ENCODE measurements around the gene LEMD2. TPM values are rescaled to one million over a fixed set of nuclear protein-coding genes. Genes with fewer than 3 reads are reported as not detected.

LEMD2 gene
- total RNA-seq, 1 experiment from 2014 or later = 62.9 TPM

GRCh38 chr6:33759887-33760629 lies 28.9 kb downstream of the LEMD2 start:
- DNase-seq (ENCODE audit: low spot score) (no peak), ATAC-seq (no peak)
- TF ChIP-seq ELF4 (CRISPR knock-in tag; IDR thresholded peaks at IDR 0.05; ENCODE audit: low read depth) (no peak), ATF3 (CRISPR knock-in tag; conservative IDR thresholded peaks at IDR 0.05) (no peak), TEAD4 (CRISPR knock-in tag; IDR thresholded peaks at IDR 0.05) (no peak), NR3C1 (CRISPR knock-in tag; conservative IDR thresholded peaks at IDR 0.05; ENCODE audit: low read depth) (no peak), MXD4 (CRISPR knock-in tag; IDR thresholded peaks at IDR 0.05; ENCODE audit: borderline replicate concordance) (no peak), CTCF (IDR thresholded peaks at IDR 0.05) (no peak), ZSCAN18 (CRISPR knock-in tag; IDR thresholded peaks at IDR 0.05) (no peak), GRHL2 (CRISPR knock-in tag; IDR thresholded peaks at IDR 0.05; ENCODE audit: insufficient replicate concordance, severe bottlenecking) (no peak), ZNF121 (CRISPR knock-in tag; IDR thresholded peaks at IDR 0.05) (no peak), ARID4B (CRISPR knock-in tag; IDR thresholded peaks at IDR 0.05; ENCODE audit: borderline replicate concordance) (no peak)
- ChIA-PET POLR2A (no interaction called here), CTCF (interaction anchor here (0.6 to 7.1 kb wide), 9 partner anchors 9 to 294 kb away, joined by 3 to 41 read pairs (median 5); partner anchors contain the start of gene UQCC2)
- Mint-ChIP-seq H3K4me3 (no peak overlapping the region), H3K4me1 (peaks cover 7% of the 10 kb centered on the region; the same call in 1 of the 2 replicates), H3K36me3 (no peaks in the 10 kb centered on the region), H3K27me3 (ENCODE audit: low read depth) (no peaks in the 10 kb centered on the region; the same call in 1 of the 2 replicates), H3K9me3 (no peaks in the 10 kb centered on the region), H3K27ac (no peak overlapping the region)

- no peak overlapping the region for H3K4me3 Mint-ChIP-seq
- no peaks in the 10 kb centered on the region; the same call in 1 of the 2 replicates for H3K27me3 Mint-ChIP-seq (ENCODE audit: low read depth)
- POLR2A ChIA-PET = interaction anchor here (1.4 kb wide), 1 partner anchor 12 kb away, joined by 4 read pairs; no protein-coding TSS in a partner anchor
- no peak overlapping the region for H3K27ac Mint-ChIP-seq
- peaks cover 7% of the 10 kb centered on the region; the same call in 1 of the 2 replicates for H3K4me1 Mint-ChIP-seq
- DNase-seq (ENCODE audit: low spot score) (no peak), ATAC-seq (no peak)
- H3K36me3 Mint-ChIP-seq = no peaks in the 10 kb centered on the region
- no peaks in the 10 kb centered on the region for H3K9me3 Mint-ChIP-seq
- CTCF ChIA-PET = interaction anchor here (1.0 to 7.1 kb wide), 3 partner anchors 12 to 48 kb away, joined by 4 to 41 read pairs (median 5); partner anchors contain the start of gene UQCC2
- no peak for TF ChIP-seq NFYB (CRISPR knock-in tag; conservative IDR thresholded peaks at IDR 0.05; ENCODE audit: low read depth)
- no peak for TF ChIP-seq PRDM15 (CRISPR knock-in tag; IDR thresholded peaks at IDR 0.05)
- TF ChIP-seq ZNF423 (CRISPR knock-in tag; IDR thresholded peaks at IDR 0.05) = no peak
- no peak for TF ChIP-seq TCF7 (CRISPR knock-in tag; IDR thresholded peaks at IDR 0.05; ENCODE audit: low read depth)
- no peak for TF ChIP-seq E2F5 (CRISPR knock-in tag; IDR thresholded peaks at IDR 0.05)
- no peak for TF ChIP-seq IRF1 (CRISPR knock-in tag; IDR thresholded peaks at IDR 0.05)
- no peak for TF ChIP-seq ZMAT4 (CRISPR knock-in tag; IDR thresholded peaks at IDR 0.05)
- TF ChIP-seq JUN (CRISPR knock-in tag; IDR thresholded peaks at IDR 0.05) = no peak
Observed at GRCh38 chr6:33758815-33759216, 30.1 kb downstream of the LEMD2 start.

All from WTC11 (cell line).